ENCODE results near the gene ZNF488. TPM values are rescaled to one million over a fixed set of nuclear protein-coding genes. Genes with fewer than 3 reads are reported as not detected.

The ZNF488 gene
- total RNA-seq, 4 donors from 2014 or later: 1.0 to 3.9 (median 2.3) TPM

GRCh38 chr10:47359101-47359500 is 25.0 kb downstream of the ZNF488 start:
- peak; percentile 27 to 50 for DNase-seq (ENCODE audit: low spot score in 2 of 2)
- whole genome bisulfite sequencing: 81% methylated on average over 2 of the region's 2 CpGs

GRCh38 chr10:47358457-47358856 is 25.6 kb downstream of the ZNF488 start:
- H3K4me1 ChIP-seq: no peaks in the 10 kb centered on the region
- 86% methylated on average over 2 of the region's 3 CpGs for WGBS
- no peaks in the 10 kb centered on the region for H3K27me3 ChIP-seq
- no peaks in the 10 kb centered on the region for H3K9me3 ChIP-seq
- H3K4me3 ChIP-seq: no peak overlapping the region
- H3K27ac ChIP-seq: no peak overlapping the region
- DNase-seq (ENCODE audit: low spot score in 2 of 2): peak; percentile 19 to 70
- no peaks in the 10 kb centered on the region for H3K36me3 ChIP-seq
- no peak for TF ChIP-seq EP300 (IDR thresholded peaks at IDR 0.05)
- TF ChIP-seq POLR2A (IDR thresholded peaks at IDR 0.05): no peak
- no peak for TF ChIP-seq POLR2AphosphoS5 (IDR thresholded peaks at IDR 0.05)
- TF ChIP-seq, protein P1, sequence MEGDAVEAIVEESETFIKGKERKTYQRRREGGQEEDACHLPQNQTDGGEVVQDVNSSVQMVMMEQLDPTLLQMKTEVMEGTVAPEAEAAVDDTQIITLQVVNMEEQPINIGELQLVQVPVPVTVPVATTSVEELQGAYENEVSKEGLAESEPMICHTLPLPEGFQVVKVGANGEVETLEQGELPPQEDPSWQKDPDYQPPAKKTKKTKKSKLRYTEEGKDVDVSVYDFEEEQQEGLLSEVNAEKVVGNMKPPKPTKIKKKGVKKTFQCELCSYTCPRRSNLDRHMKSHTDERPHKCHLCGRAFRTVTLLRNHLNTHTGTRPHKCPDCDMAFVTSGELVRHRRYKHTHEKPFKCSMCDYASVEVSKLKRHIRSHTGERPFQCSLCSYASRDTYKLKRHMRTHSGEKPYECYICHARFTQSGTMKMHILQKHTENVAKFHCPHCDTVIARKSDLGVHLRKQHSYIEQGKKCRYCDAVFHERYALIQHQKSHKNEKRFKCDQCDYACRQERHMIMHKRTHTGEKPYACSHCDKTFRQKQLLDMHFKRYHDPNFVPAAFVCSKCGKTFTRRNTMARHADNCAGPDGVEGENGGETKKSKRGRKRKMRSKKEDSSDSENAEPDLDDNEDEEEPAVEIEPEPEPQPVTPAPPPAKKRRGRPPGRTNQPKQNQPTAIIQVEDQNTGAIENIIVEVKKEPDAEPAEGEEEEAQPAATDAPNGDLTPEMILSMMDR (IDR thresholded peaks at IDR 0.05): no peak

More at GRCh38 chr10:47359101-47359500, 25.0 kb downstream of the ZNF488 start:
- Histone ChIP-seq H3K4me1 (no peaks in the 10 kb centered on the region), H3K27ac (no peak overlapping the region), H3K4me3 (no peak overlapping the region), H3K27me3 (no peaks in the 10 kb centered on the region), H3K36me3 (no peaks in the 10 kb centered on the region), H3K9me3 (no peaks in the 10 kb centered on the region)
- TF ChIP-seq POLR2AphosphoS5 (IDR thresholded peaks at IDR 0.05): no peak
- no peak for TF ChIP-seq EP300 (IDR thresholded peaks at IDR 0.05)
- TF ChIP-seq, protein P1 (IDR thresholded peaks at IDR 0.05): no peak
- no peak for TF ChIP-seq POLR2A (IDR thresholded peaks at IDR 0.05)

DNA sequence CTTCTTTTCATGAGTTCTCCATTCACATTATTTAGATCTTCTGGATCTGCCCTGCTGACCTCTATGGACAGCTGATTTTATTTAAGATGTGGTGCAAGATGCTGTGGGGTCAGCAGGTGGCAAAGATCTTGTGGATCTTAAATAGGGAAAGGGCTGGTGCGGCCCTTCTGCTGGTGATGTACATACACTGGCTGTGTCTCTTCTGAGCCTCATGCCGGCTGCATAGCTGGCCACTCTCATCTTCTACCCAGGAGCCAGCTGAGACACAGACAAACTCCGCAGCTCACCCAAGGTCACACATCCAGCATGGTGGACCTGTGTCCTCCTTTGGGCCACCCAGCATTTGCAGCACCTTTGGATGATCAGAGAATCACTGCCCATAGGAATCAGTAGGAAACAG is 26.2 kb downstream of the ZNF488 start:
- WGBS: 93% methylated on average over 3 of the region's 3 CpGs
- Histone ChIP-seq H3K4me3 (no peak overlapping the region), H3K36me3 (no peaks in the 10 kb centered on the region), H3K27me3 (no peaks in the 10 kb centered on the region), H3K27ac (no peak overlapping the region), H3K4me1 (no peaks in the 10 kb centered on the region), H3K9me3 (no peaks in the 10 kb centered on the region)
- TF ChIP-seq, protein P1 (IDR thresholded peaks at IDR 0.05): no peak
- TF ChIP-seq POLR2AphosphoS5 (IDR thresholded peaks at IDR 0.05) (no peak), POLR2A (IDR thresholded peaks at IDR 0.05) (no peak), EP300 (IDR thresholded peaks at IDR 0.05) (no peak)
- DNase-seq (ENCODE audit: low spot score in 2 of 2): peak; percentile 20 to 29

DNA sequence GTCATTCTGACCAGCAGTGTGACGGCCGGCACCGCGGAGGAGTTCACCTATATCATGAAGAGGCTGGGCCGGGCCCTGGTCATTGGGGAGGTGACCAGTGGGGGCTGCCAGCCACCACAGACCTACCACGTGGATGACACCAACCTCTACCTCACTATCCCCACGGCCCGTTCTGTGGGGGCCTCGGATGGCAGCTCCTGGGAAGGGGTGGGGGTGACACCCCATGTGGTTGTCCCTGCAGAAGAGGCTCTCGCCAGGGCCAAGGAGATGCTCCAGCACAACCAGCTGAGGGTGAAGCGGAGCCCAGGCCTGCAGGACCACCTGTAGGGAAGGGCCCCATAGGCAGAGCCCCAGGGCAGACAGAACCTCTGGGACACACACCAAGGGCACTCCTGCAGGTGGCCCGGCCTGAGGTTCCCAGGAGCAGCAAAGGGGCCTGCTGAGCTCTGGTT is 26.9 kb downstream of the ZNF488 start:
- Histone ChIP-seq H3K27me3 (no peaks in the 10 kb centered on the region), H3K27ac (no peak overlapping the region), H3K4me1 (no peaks in the 10 kb centered on the region), H3K36me3 (no peaks in the 10 kb centered on the region), H3K9me3 (no peaks in the 10 kb centered on the region), H3K4me3 (no peak overlapping the region)
- peak; percentile 12 to 59 for DNase-seq (ENCODE audit: low spot score in 2 of 2)
- TF ChIP-seq EP300 (IDR thresholded peaks at IDR 0.05): no peak
- no peak for TF ChIP-seq POLR2A (IDR thresholded peaks at IDR 0.05)
- TF ChIP-seq, protein P1 (IDR thresholded peaks at IDR 0.05): no peak
- TF ChIP-seq POLR2AphosphoS5 (IDR thresholded peaks at IDR 0.05): no peak
- WGBS: 89% methylated on average over 5 of the region's 12 CpGs

DNA sequence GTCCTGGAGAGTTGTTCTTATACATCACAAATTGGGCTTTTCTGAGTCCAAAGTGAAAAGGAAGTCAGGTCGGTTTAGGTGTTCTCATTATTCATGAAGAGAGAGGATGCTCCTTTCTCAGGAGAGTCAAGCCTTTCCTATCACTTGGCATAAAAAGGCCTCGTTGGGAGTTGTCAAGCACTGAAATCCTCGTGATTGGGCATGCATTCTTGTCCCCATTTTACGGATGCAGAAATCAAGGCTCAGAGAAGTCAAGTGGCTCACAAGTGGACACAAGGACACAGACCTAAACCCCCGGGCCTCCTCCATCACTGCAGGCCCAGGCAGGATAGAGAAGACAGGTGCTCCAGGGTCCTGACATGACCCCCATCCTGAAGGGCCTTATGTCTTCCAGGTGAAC is 27.4 kb downstream of the ZNF488 start:
- Histone ChIP-seq H3K27ac (no peak overlapping the region), H3K36me3 (no peaks in the 10 kb centered on the region), H3K9me3 (no peaks in the 10 kb centered on the region), H3K4me3 (no peak overlapping the region), H3K27me3 (no peaks in the 10 kb centered on the region), H3K4me1 (no peaks in the 10 kb centered on the region)
- peak in 1 of 2 donors; percentile 2 for DNase-seq (ENCODE audit: low spot score in 2 of 2)
- TF ChIP-seq POLR2A (IDR thresholded peaks at IDR 0.05) (no peak), EP300 (IDR thresholded peaks at IDR 0.05) (no peak), POLR2AphosphoS5 (IDR thresholded peaks at IDR 0.05) (no peak)
- TF ChIP-seq, protein P1 (IDR thresholded peaks at IDR 0.05): no peak
- 87% methylated on average over 5 of the region's 5 CpGs for WGBS

Measured in suprapubic skin (tissue), 4 donors.